HEK293 (cell line): ENCODE measurements around the gene PLA2G5.

Experiments
- CTCF ChIP-seq: fragments of 450-650 bp; formaldehyde crosslinking; IDR thresholded peaks from 2 replicates; pipeline ENCODE4 v1.5.1; 2016; ENCODE audit warnings: missing biosample characterization, missing genetic modification characterization
- KLF10 ChIP-seq: fragments of 450-650 bp; IDR thresholded peaks from 2 replicates; pipeline ENCODE4 v1.5.1; 2018; ENCODE audit warnings: missing biosample characterization, mild to moderate bottlenecking, missing genetic modification characterization
- TCF7L2 ChIP-seq: IDR thresholded peaks from 2 replicates; pipeline ENCODE4 v1.6.1; 2011; ENCODE audit warnings: low read depth, mild to moderate bottlenecking, inconsistent platforms, low read length, moderate library complexity, borderline replicate concordance
- ZBTB11 ChIP-seq: fragments of 450-650 bp; formaldehyde crosslinking; conservative IDR thresholded peaks from 2 replicates; pipeline ENCODE4 v1.5.1; 2016; ENCODE audit warnings: low read depth, missing biosample characterization, missing genetic modification characterization
- ZNF274 ChIP-seq, 2 experiments: fragments of 200-500 bp in 1 of 2; fragments of 450-650 bp in 1 of 2; sonication (Bioruptor generic) in 1 of 2; formaldehyde crosslinking in 1 of 2; IDR thresholded peaks; 2 replicates each; pipeline versions ENCODE4 v1.5.1 to v1.6.1; 2014 to 2016; ENCODE audit warnings: borderline replicate concordance in 1 of 2, inconsistent platforms in 1 of 2, low read length in 1 of 2, missing biosample characterization in 1 of 2, missing genetic modification characterization in 1 of 2

GRCh38 chr1:20061866-20062265, 8.1 kb upstream of the PLA2G5 start:
- TF ChIP-seq CTCF (tag by site-specific recombination) (no peak), ZNF274 (IDR thresholded peaks at IDR 0.05; ENCODE audit: low read length) (no peak), ZNF274 (tag by site-specific recombination; IDR thresholded peaks at IDR 0.05; ENCODE audit: borderline replicate concordance) (no peak), KLF10 (tag by site-specific recombination) (no peak), ZBTB11 (tag by site-specific recombination) (no peak), TCF7L2 (no peak)
